ENCODE measurements around the gene CDR2L.
"Not testable (repeated sequence)": the region's sequence is repeated elsewhere in the genome, so short reads cannot be mapped to it uniquely, and the experiment has no call there.

Gene CDR2L

GRCh38 chr17:74960570-74961342, 26.7 kb upstream of the CDR2L start:
- DNase-seq = no peak

DNA sequence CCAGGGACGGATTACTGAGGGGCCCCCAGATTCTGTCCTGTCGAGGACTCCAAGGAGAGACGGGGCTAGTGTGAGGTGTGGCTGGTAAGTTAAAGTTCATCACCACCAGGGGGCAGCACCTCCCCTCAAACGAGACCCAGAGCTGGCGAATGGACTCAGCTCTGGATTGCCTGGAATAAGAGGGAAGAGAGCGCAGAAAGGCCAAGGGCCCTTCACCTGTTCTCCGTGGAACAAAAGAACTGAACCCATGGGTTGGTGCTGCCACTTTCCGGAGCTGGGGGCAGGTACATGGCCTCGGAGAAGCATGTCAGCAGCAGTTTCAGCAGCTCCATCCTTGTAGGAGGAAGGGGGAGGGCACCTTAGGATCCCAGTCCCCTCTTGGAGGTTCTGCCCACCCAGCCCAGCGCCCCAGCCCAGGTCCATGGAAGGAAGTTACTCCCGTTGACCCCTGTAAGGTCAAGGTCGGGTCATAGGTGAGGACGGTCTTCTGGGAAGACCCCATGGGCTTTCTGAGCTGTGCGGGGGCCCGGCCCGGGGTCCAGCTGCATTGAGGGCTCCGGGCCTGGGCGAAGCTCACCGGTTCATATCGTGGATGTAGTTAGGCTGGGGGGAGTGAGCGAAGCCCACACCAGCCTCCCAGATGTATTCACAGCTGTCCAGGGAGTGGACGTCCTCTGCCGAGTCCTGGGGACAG, 25.6 kb upstream of the CDR2L start:
- DNase-seq = peak; percentile 48

DNA sequence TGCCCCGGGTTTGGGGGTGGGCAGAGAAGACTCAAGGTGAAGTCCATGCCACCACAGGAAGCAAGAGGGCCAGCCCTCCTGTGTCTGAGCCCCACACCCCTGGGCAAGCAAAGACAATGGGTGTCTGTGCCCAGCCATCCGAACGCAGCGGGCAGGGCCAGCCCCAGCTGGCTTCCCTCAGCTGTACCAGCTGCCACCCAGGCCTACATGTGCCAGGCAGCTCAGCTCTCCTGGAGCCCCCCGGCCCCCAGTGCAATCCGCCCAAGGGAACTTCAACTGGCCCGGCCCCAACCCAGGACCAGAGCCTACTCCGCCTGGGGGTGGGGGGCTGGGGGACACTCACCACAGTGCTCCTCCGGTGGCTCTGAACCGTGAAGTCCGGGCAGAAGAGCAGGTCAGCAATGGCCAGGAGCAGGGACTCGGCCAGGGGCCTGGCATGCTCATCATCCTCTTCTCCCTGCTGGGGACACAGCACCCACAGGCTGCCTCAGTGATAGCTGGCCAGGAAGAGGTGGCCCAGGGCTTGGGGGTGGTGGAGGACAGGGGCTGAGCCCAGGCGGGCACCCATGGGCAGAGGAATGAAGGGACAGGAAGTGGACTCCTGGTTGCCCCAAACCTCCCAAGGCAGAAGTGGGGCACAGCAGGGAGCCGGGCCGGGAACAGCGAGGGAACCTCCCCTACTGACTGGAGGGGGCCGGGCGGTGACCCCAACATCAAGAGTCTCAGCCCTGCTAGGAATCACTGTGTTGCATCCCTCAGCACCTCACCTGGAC, 24.6 kb upstream of the CDR2L start:
- DNase-seq = no peak

GRCh38 chr17:74963656-74964055, 23.8 kb upstream of the CDR2L start:
- DNase-seq = no peak

- no peak for DNase-seq
Observed at GRCh38 chr17:74964246-74964761, 23.1 kb upstream of the CDR2L start.

GRCh38 chr17:74964988-74965622, 22.3 kb upstream of the CDR2L start:
- no peak for DNase-seq

DNA sequence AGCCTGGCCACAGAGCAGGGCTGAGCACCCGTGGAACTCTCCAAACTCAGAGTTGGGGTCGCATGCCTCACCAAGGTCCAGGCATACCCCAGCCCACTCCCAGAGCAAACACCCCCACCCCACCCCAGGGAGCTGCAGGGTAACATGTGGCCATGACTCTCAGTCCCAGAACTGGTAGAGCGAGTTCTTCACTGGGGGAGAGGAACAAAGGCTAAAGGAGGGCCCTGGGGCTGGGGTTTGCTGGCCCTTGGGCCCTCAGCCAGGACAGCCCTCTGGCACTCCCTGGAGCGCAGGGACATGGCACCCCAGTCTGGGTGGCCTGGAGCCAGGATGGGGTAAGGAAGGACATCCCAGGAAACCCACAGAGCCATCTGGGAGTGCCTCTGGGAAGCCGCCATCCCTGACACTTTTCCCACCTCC, 19.1 kb upstream of the CDR2L start:
- DNase-seq = no peak

GRCh38 chr17:74969501-74969900, 17.9 kb upstream of the CDR2L start:
- not testable (repeated sequence) for DNase-seq

- DNase-seq = no peak
Observed at GRCh38 chr17:74970395-74970794, 17.0 kb upstream of the CDR2L start.

GRCh38 chr17:74971069-74971841, 16.2 kb upstream of the CDR2L start:
- no peak for DNase-seq

- DNase-seq = no peak
Observed at GRCh38 chr17:74971842-74972106, 15.7 kb upstream of the CDR2L start.

- DNase-seq = no peak
Observed at GRCh38 chr17:74972107-74972972, 15.1 kb upstream of the CDR2L start, which contains the start of gene HID1. HID1 (minus strand) TSS chr17:74972759; CDS start chr17:74972656, 103 bp downstream.

- DNase-seq = no peak
Observed at GRCh38 chr17:74972973-74973328, 14.5 kb upstream of the CDR2L start.

DNA sequence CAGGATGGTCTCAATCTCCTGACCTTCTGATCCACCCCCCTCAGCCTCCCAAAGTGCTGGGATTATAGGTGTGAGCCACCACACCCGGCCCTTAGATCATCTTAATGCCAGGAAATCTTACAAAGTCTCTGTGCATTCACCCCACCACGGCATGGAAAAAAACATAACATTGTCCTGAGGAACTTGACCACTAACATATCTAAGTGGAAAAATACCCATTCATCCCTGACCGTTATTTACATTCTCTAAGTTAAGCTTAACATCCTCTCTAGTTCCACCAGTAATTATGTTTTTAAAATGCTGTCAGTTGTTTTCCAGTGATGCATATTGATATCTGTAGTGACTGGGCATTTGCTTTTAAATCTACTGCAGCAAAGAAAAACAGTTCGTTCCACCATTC, 11.5 kb upstream of the CDR2L start:
- DNase-seq = no peak

- no peak for DNase-seq
Observed at GRCh38 chr17:74977802-74978201, 9.6 kb upstream of the CDR2L start.

DNA sequence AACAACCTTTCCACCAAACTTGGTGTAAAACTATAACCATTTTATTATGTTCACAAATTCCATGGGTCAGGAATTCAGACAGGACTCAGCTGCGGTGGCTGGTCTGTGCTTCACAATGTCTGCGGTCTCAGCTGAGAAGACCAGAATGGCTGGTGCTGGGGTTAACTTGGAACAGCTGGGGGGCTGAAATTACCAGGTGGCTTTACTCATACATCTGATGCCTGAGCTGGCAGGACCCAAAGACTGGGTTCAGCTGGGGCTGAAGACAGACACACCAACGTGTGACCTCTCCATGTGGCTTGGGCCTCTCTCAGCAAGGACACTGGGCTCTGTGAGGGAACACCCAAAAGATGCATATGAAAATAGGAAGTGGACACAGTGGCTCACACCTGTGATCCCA, 9.2 kb upstream of the CDR2L start:
- DNase-seq = no peak

GRCh38 chr17:74979408-74980146, 7.9 kb upstream of the CDR2L start:
- DNase-seq = no peak

- no peak for DNase-seq
Observed at GRCh38 chr17:74981318-74981978, 6.0 kb upstream of the CDR2L start.

- no peak for DNase-seq
Observed at GRCh38 chr17:74981979-74982662, 5.3 kb upstream of the CDR2L start.

All from NCI-H187 treated with DMSO at 0.1 percent for 48 hours (cell line).